Subcutaneous adipose tissue (tissue), 4 donors: ENCODE data around the gene ZNF444. TPM values are rescaled to one million over a fixed set of nuclear protein-coding genes. Genes with fewer than 3 reads are reported as not detected.

Experiments
- CTCF ChIP-seq: fragments of 450-650 bp; IDR thresholded peaks from one replicate; pipeline ENCODE4 v1.5.1; 2016; ENCODE audit warnings: low read depth, mild to moderate bottlenecking, control low read depth, antibody characterized with exemption, moderate library complexity
- total RNA-seq, 4 donors: library from RNA; depleted of rRNA; stranded (reverse); fragments of >200 nt; gene quantifications; one replicate each; pipeline ENCODE4 v1.1.0, GENCODE V29; 2016

ZNF444 gene
- total RNA-seq, 4 donors from 2014 or later = 5.4 to 35.6 (median 11.3) TPM

- no peak for TF ChIP-seq CTCF
Observed at GRCh38 chr19:56110515-56111448, 30.3 kb upstream of the ZNF444 start.

GRCh38 chr19:56111601-56112312, 29.3 kb upstream of the ZNF444 start:
- no peak for TF ChIP-seq CTCF

GRCh38 chr19:56112313-56112709, 28.8 kb upstream of the ZNF444 start:
- TF ChIP-seq CTCF = no peak

GRCh38 chr19:56113074-56113632, 27.9 kb upstream of the ZNF444 start:
- no peak for TF ChIP-seq CTCF

GRCh38 chr19:56114051-56114777, 26.9 kb upstream of the ZNF444 start:
- TF ChIP-seq CTCF = no peak

- no peak for TF ChIP-seq CTCF
Observed at GRCh38 chr19:56114778-56115110, 26.3 kb upstream of the ZNF444 start.

- TF ChIP-seq CTCF = no peak
Observed at GRCh38 chr19:56115490-56115889, 25.6 kb upstream of the ZNF444 start.
